Ectodermal cell (in vitro differentiated cells): ENCODE measurements around the gene CALN1.

Source experiments
- H3K27ac ChIP-seq: 2 replicates; pipeline ENCODE4 v1.7.0; 2013; ENCODE audit warnings: mild to moderate bottlenecking, low read depth, low read length; ENCODE audit not compliant: insufficient read depth, poor library complexity, severe bottlenecking
- H3K27me3 ChIP-seq: 2 replicates; pipeline ENCODE4 v1.7.0; 2013; ENCODE audit warnings: mild to moderate bottlenecking, low read length; ENCODE audit not compliant: insufficient read depth, control insufficient read depth, poor library complexity, severe bottlenecking
- H3K36me3 ChIP-seq: one replicate; pipeline ENCODE4 v1.7.0; 2013; ENCODE audit warnings: low read length; ENCODE audit not compliant: control insufficient read depth, insufficient read depth
- H3K4me1 ChIP-seq: one replicate; pipeline ENCODE4 v1.7.0; 2013; ENCODE audit warnings: low read length; ENCODE audit not compliant: control insufficient read depth, insufficient read depth
- H3K4me3 ChIP-seq: 2 replicates; pipeline ENCODE4 v1.7.0; 2013; ENCODE audit warnings: low read depth, low read length, control low read depth; ENCODE audit not compliant: insufficient read depth
- H3K9me3 ChIP-seq: 2 replicates; pipeline ENCODE4 v1.7.0; 2013; ENCODE audit warnings: mild to moderate bottlenecking, low read length, moderate library complexity; ENCODE audit not compliant: control insufficient read depth
- WGBS, 2 experiments: methylation state at CpG; one replicate each; pipeline ENCODE4 v1.1.7; 2013; ENCODE audit warnings: missing lambda C conversion rate in 2 of 2; 5-methylcytosine and 5-hydroxymethylcytosine counted together

Gene CALN1

GRCh38 chr7:72438491-72438890 lies 26.4 kb upstream of the CALN1 start:
- Histone ChIP-seq H3K27me3 (no peaks in the 10 kb centered on the region), H3K9me3 (no peaks in the 10 kb centered on the region), H3K36me3 (no peaks in the 10 kb centered on the region), H3K4me1 (no peaks in the 10 kb centered on the region), H3K4me3 (no peak overlapping the region), H3K27ac (no peak overlapping the region)
- 87 to 88% methylated on average over 5 to 6 of the region's 7 CpGs for WGBS, 2 experiments

DNA sequence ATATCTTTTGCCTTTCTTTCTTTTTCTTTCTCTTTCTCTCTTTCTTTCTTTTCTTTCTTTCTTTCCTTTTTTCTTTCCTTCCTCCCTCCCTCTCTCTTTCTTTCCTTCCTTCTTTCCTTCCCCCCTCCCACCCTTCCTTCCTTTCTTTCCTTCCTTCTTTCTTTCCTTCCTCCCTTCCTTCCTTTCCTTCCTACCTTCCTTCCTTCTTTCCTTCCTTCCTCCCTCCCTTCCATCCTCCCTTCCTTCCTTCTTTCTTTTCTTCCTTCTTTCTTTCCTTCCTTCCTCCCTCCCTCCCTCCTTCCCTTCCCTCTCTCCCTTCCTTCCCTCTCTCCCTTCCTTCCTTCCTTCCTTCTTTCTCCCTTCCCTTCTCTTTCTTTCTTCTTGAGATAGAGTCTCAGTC lies 25.5 kb upstream of the CALN1 start:
- no peaks in the 10 kb centered on the region for H3K4me1 ChIP-seq
- no peaks in the 10 kb centered on the region for H3K36me3 ChIP-seq
- H3K9me3 ChIP-seq = no peaks in the 10 kb centered on the region
- no peak overlapping the region for H3K4me3 ChIP-seq
- no peaks in the 10 kb centered on the region for H3K27me3 ChIP-seq
- no peak overlapping the region for H3K27ac ChIP-seq

DNA sequence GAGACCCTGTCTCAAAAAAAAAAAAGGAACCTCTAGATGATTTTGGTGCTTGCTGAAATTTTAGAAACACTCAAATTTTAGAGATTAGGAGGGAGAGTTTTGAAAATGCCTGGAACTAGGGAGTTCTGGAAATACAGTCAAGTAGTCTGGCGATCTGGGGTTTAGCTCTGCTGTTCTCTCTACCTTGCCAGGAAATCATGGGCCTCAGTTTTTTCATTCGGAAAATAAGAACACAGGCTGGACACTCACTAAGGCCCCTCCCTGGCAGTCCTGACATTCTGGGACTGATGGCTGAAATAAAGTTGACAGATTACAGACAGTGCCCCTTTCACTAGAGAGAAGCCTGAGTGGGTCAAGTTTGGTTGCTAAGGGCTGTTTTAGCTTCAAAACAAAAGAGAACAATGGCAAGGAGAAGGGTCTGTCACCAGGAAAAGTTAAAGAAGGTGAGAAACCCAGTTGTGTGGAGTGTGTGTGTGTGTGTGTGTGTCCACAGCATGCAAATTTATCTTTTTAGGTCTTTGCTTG lies 25.0 kb upstream of the CALN1 start:
- H3K4me1 ChIP-seq = no peaks in the 10 kb centered on the region
- H3K9me3 ChIP-seq = no peaks in the 10 kb centered on the region
- H3K27ac ChIP-seq = no peak overlapping the region
- H3K36me3 ChIP-seq = no peaks in the 10 kb centered on the region
- WGBS, 2 experiments = 95 to 97% methylated on average over 2 of the region's 2 CpGs
- H3K4me3 ChIP-seq = no peak overlapping the region
- H3K27me3 ChIP-seq = no peaks in the 10 kb centered on the region

DNA sequence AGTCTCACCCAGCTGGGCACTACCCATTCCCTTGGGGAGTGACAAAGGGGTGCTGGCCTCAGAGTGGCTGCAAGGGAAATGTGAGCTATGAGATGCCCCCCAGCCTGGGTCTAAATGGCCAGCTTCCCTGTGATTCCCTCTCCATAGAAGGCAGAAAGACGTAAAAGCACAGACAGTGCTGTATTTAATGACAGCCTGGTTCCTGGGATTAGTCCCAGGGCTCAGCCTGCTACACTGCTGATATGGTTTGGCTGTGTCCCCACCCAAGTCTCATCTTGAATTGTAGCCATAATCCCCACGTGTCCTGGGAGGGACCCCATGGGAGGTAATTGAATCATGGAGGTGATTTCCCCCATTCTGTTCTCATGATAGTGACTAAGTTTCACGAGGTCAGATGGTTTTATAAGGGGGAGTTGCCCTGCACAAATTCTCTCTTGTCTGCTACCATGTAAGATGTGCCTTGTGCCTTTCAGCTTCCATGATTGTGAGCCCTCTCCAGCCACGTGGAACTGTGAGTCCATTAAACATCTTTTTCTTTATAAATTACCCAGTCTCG lies 23.9 kb upstream of the CALN1 start:
- Histone ChIP-seq H3K4me1 (no peaks in the 10 kb centered on the region), H3K27me3 (no peaks in the 10 kb centered on the region), H3K9me3 (no peaks in the 10 kb centered on the region), H3K4me3 (no peak overlapping the region), H3K36me3 (no peaks in the 10 kb centered on the region), H3K27ac (no peak overlapping the region)
- 83 to 91% methylated on average over 4 to 5 of the region's 5 CpGs for WGBS, 2 experiments

GRCh38 chr7:72435366-72435765 lies 23.2 kb upstream of the CALN1 start:
- H3K9me3 ChIP-seq = no peaks in the 10 kb centered on the region
- WGBS, 2 experiments = 80 to 84% methylated on average over 15 of the region's 15 CpGs
- no peaks in the 10 kb centered on the region for H3K27me3 ChIP-seq
- H3K36me3 ChIP-seq = no peaks in the 10 kb centered on the region
- no peaks in the 10 kb centered on the region for H3K4me1 ChIP-seq
- no peak overlapping the region for H3K4me3 ChIP-seq
- H3K27ac ChIP-seq = no peak overlapping the region

DNA sequence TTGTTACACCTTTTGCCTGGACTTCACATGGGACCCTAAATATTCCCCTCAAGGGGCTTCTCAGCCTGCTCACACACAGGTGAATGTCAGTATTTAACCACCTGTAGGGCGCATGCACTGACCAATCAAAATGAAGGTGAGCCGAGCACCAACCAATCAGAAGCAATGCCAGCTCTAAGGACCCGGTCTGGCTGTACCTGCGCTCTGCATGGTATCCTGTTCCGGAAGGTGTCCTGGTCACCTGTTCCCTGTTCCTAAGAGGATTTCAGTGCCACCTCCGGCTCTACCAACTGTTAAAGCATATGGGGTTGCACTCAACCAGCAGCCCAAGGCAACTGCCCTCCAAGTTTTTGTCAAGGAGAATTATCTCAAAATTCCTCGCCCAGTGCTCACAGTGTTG lies 18.4 kb upstream of the CALN1 start:
- no peak overlapping the region for H3K4me3 ChIP-seq
- WGBS, 2 experiments = 85 to 88% methylated on average over 7 of the region's 7 CpGs
- H3K4me1 ChIP-seq = no peaks in the 10 kb centered on the region
- H3K27ac ChIP-seq = no peak overlapping the region
- H3K9me3 ChIP-seq = no peaks in the 10 kb centered on the region
- no peaks in the 10 kb centered on the region for H3K27me3 ChIP-seq
- H3K36me3 ChIP-seq = no peaks in the 10 kb centered on the region

DNA sequence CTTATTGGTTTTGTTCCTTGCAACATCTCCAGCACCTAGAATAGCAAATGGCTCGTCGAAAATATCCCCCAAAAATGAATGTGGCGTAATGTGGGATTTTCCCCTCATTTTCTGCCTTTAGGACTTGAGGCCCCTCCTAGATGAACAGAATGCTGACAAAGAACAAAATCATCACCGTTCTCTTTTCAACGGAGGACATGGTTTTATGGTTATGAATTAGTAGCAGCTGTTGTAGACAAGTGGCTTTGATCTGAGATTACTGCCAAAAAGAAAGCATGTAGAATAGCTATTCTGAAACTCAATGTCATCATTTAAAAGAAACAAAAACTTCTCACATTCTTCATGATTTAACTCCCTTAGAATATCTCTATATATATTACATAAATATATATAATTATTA lies 17.2 kb upstream of the CALN1 start:
- 95 to 100% methylated on average over 3 to 5 of the region's 5 CpGs for WGBS, 2 experiments
- Histone ChIP-seq H3K27ac (no peak overlapping the region), H3K9me3 (no peaks in the 10 kb centered on the region), H3K4me1 (no peaks in the 10 kb centered on the region), H3K27me3 (no peaks in the 10 kb centered on the region), H3K36me3 (no peaks in the 10 kb centered on the region), H3K4me3 (no peak overlapping the region)

DNA sequence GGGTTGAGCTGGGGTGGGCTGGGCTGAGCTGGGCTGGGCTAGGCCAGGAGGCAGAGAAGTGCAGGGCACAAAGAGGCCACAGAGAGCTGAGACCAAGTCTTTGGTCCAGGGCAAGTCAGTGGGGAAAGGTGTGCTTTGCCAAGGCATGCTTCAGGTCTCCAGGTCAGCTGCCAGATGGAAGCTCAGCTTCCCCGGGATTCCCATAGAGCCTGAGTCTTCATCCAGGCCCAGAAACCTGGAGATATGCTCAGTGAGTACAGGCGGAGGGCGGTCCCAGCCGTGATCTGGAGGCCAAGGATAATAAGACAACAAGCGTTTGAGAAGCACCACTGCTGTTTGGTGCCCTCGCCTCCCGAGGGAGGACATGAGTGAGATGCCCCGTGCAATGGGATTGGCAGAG lies 4.7 kb upstream of the CALN1 start:
- H3K4me1 ChIP-seq = no peaks in the 10 kb centered on the region
- H3K36me3 ChIP-seq = no peaks in the 10 kb centered on the region
- WGBS, 2 experiments = 92 to 94% methylated on average over 8 of the region's 8 CpGs

GRCh38 chr7:72415586-72415985 lies 3.4 kb upstream of the CALN1 start:
- Histone ChIP-seq H3K27ac (no peak overlapping the region), H3K27me3 (no peaks in the 10 kb centered on the region), H3K36me3 (no peaks in the 10 kb centered on the region), H3K4me3 (no peak overlapping the region), H3K9me3 (no peaks in the 10 kb centered on the region), H3K4me1 (no peaks in the 10 kb centered on the region)
- 94 to 96% methylated on average over 11 of the region's 11 CpGs for WGBS, 2 experiments

More for the DNA sequence above, 4.7 kb upstream of the CALN1 start:
- H3K27ac ChIP-seq = no peak overlapping the region
- H3K4me3 ChIP-seq = no peak overlapping the region
- H3K9me3 ChIP-seq = no peaks in the 10 kb centered on the region
- no peaks in the 10 kb centered on the region for H3K27me3 ChIP-seq

- Histone ChIP-seq H3K27ac (no peak overlapping the region), H3K4me1 (no peaks in the 10 kb centered on the region), H3K27me3 (no peaks in the 10 kb centered on the region), H3K4me3 (no peak overlapping the region), H3K36me3 (no peaks in the 10 kb centered on the region), H3K9me3 (no peaks in the 10 kb centered on the region)
- 93 to 99% methylated on average over 9 of the region's 9 CpGs for WGBS, 2 experiments
These were observed 1.7 kb upstream of the CALN1 start for GRCh38 chr7:72413886-72414285.

- Histone ChIP-seq H3K4me3 (no peak overlapping the region), H3K27me3 (no peaks in the 10 kb centered on the region), H3K9me3 (no peaks in the 10 kb centered on the region), H3K4me1 (no peaks in the 10 kb centered on the region), H3K27ac (no peak overlapping the region), H3K36me3 (no peaks in the 10 kb centered on the region)
- WGBS, 2 experiments = 89 to 91% methylated on average over 6 of the region's 6 CpGs
These were observed 1.2 kb upstream of the CALN1 start for GRCh38 chr7:72413290-72413689.
